HG02981 (cell line): ENCODE data around the gene EGFLAM.
A peak's percentile ranks its signal among the peaks of the same experiment; 100 is the strongest.
"Not testable (repeated sequence)": the region's sequence is repeated elsewhere in the genome, so short reads cannot be mapped to it uniquely, and the experiment has no call there.

ENCODE experiments used
- ATAC-seq: cut with Tn5 transposase; IDR thresholded peaks from one replicate; pipeline ENCODE4 v1.9.1; 2021; ENCODE audit warnings: mild to moderate bottlenecking, moderate library complexity; ENCODE audit not compliant: unreplicated experiment

Gene EGFLAM

GRCh38 chr5:38413696-38414095 lies 155.3 kb downstream of the EGFLAM start:
- ATAC-seq = no peak

- ATAC-seq = no peak
These were observed 156.0 kb downstream of the EGFLAM start for GRCh38 chr5:38414348-38414747.

GRCh38 chr5:38415772-38416171 lies 157.4 kb downstream of the EGFLAM start:
- ATAC-seq = not testable (repeated sequence)

GRCh38 chr5:38417658-38418017 lies 159.3 kb downstream of the EGFLAM start:
- no peak for ATAC-seq

- ATAC-seq = no peak
These were observed 161.9 kb downstream of the EGFLAM start for GRCh38 chr5:38420246-38420645.

GRCh38 chr5:38420691-38421390 lies 162.5 kb downstream of the EGFLAM start:
- no peak for ATAC-seq

- no peak for ATAC-seq
These were observed 164.3 kb downstream of the EGFLAM start for GRCh38 chr5:38422622-38423021.

GRCh38 chr5:38423276-38424147 lies 165.2 kb downstream of the EGFLAM start:
- ATAC-seq = no peak

GRCh38 chr5:38424148-38425060 lies 166.0 kb downstream of the EGFLAM start:
- no peak for ATAC-seq

GRCh38 chr5:38426490-38426889 lies 168.1 kb downstream of the EGFLAM start:
- ATAC-seq = no peak

- ATAC-seq = no peak
These were observed 168.9 kb downstream of the EGFLAM start for GRCh38 chr5:38426986-38427950.

- no peak for ATAC-seq
These were observed 173.0 kb downstream of the EGFLAM start for GRCh38 chr5:38431242-38431853.

GRCh38 chr5:38433160-38433861 lies 175.0 kb downstream of the EGFLAM start:
- ATAC-seq = no peak

- no peak for ATAC-seq
These were observed 176.8 kb downstream of the EGFLAM start for GRCh38 chr5:38434966-38435705.

- ATAC-seq = no peak
These were observed 180.4 kb downstream of the EGFLAM start for GRCh38 chr5:38438757-38439156.

GRCh38 chr5:38441453-38442246 lies 183.3 kb downstream of the EGFLAM start:
- peak; percentile 99 for ATAC-seq

- no peak for ATAC-seq
These were observed 183.9 kb downstream of the EGFLAM start for GRCh38 chr5:38442247-38442573.

GRCh38 chr5:38443390-38443789 lies 185.0 kb downstream of the EGFLAM start:
- no peak for ATAC-seq
